IPS-15b (cell line): Measurements from ENCODE around the gene ABHD5.

ENCODE experiments used
- H3K27me3 ChIP-seq: one replicate; pipeline ENCODE4 v1.6.1; 2013; ENCODE audit warnings: low read length; ENCODE audit not compliant: control insufficient read depth, insufficient read depth
- H3K36me3 ChIP-seq: one replicate; pipeline ENCODE4 v1.6.1; 2013; ENCODE audit warnings: low read length; ENCODE audit not compliant: control insufficient read depth, insufficient read depth
- H3K4me1 ChIP-seq: one replicate; pipeline ENCODE4 v1.6.1; 2013; ENCODE audit warnings: mild to moderate bottlenecking, low read length; ENCODE audit not compliant: control insufficient read depth, insufficient read depth
- H3K4me3 ChIP-seq: one replicate; pipeline ENCODE4 v1.5.1; 2013; ENCODE audit warnings: low read depth, low read length
- H3K9ac ChIP-seq: one replicate; pipeline ENCODE4 v1.6.1; 2013; ENCODE audit warnings: low read depth, mild to moderate bottlenecking, low read length
- H3K9me3 ChIP-seq: one replicate; pipeline ENCODE4 v1.6.1; 2013; ENCODE audit warnings: mild to moderate bottlenecking, low read length; ENCODE audit not compliant: control insufficient read depth, insufficient read depth

Gene ABHD5

GRCh38 chr3:43728476-43728875 lies 37.7 kb downstream of the ABHD5 start:
- Histone ChIP-seq H3K9ac (no peak overlapping the region), H3K36me3 (no peaks in the 10 kb centered on the region), H3K4me1 (peaks cover 6% of the 10 kb centered on the region), H3K4me3 (no peak overlapping the region), H3K9me3 (no peaks in the 10 kb centered on the region), H3K27me3 (no peaks in the 10 kb centered on the region)

GRCh38 chr3:43728947-43729346 lies 38.2 kb downstream of the ABHD5 start:
- no peaks in the 10 kb centered on the region for H3K36me3 ChIP-seq
- H3K9ac ChIP-seq = no peak overlapping the region
- peaks cover 11% of the 10 kb centered on the region for H3K4me1 ChIP-seq
- H3K4me3 ChIP-seq = no peak overlapping the region
- no peaks in the 10 kb centered on the region for H3K9me3 ChIP-seq
- H3K27me3 ChIP-seq = no peaks in the 10 kb centered on the region

GRCh38 chr3:43729707-43730414 lies 39.1 kb downstream of the ABHD5 start:
- Histone ChIP-seq H3K4me3 (no peak overlapping the region), H3K36me3 (no peaks in the 10 kb centered on the region), H3K27me3 (no peaks in the 10 kb centered on the region)

GRCh38 chr3:43732747-43733425 lies 42.1 kb downstream of the ABHD5 start:
- Histone ChIP-seq H3K27me3 (no peaks in the 10 kb centered on the region), H3K4me1 (peaks cover 11% of the 10 kb centered on the region), H3K4me3 (no peak overlapping the region), H3K9me3 (no peaks in the 10 kb centered on the region), H3K36me3 (no peaks in the 10 kb centered on the region), H3K9ac (no peak overlapping the region)

More at GRCh38 chr3:43729707-43730414, 39.1 kb downstream of the ABHD5 start:
- H3K9ac ChIP-seq = no peak overlapping the region
- H3K9me3 ChIP-seq = no peaks in the 10 kb centered on the region
- peaks cover 11% of the 10 kb centered on the region for H3K4me1 ChIP-seq

GRCh38 chr3:43733459-43734384 lies 43.0 kb downstream of the ABHD5 start:
- Histone ChIP-seq H3K4me1 (peaks cover 11% of the 10 kb centered on the region), H3K36me3 (no peaks in the 10 kb centered on the region), H3K27me3 (no peaks in the 10 kb centered on the region), H3K4me3 (no peak overlapping the region), H3K9ac (no peak overlapping the region), H3K9me3 (no peaks in the 10 kb centered on the region)

GRCh38 chr3:43734685-43735084 lies 43.9 kb downstream of the ABHD5 start:
- Histone ChIP-seq H3K4me1 (peaks cover 11% of the 10 kb centered on the region), H3K9ac (no peak overlapping the region), H3K27me3 (no peaks in the 10 kb centered on the region)

GRCh38 chr3:43735618-43736017 lies 44.9 kb downstream of the ABHD5 start:
- H3K4me3 ChIP-seq = no peak overlapping the region
- no peaks in the 10 kb centered on the region for H3K9me3 ChIP-seq
- H3K27me3 ChIP-seq = no peaks in the 10 kb centered on the region
- no peaks in the 10 kb centered on the region for H3K36me3 ChIP-seq
- H3K9ac ChIP-seq = no peak overlapping the region
- H3K4me1 ChIP-seq = peaks cover 11% of the 10 kb centered on the region

More at GRCh38 chr3:43734685-43735084, 43.9 kb downstream of the ABHD5 start:
- H3K36me3 ChIP-seq = no peaks in the 10 kb centered on the region
- no peaks in the 10 kb centered on the region for H3K9me3 ChIP-seq
- H3K4me3 ChIP-seq = no peak overlapping the region

- Histone ChIP-seq H3K9ac (no peak overlapping the region), H3K4me3 (no peak overlapping the region), H3K36me3 (no peaks in the 10 kb centered on the region), H3K27me3 (no peaks in the 10 kb centered on the region), H3K4me1 (peaks cover 11% of the 10 kb centered on the region), H3K9me3 (no peaks in the 10 kb centered on the region)
Observed at GRCh38 chr3:43736558-43737440, 46.1 kb downstream of the ABHD5 start.

GRCh38 chr3:43738305-43738704 lies 47.6 kb downstream of the ABHD5 start:
- Histone ChIP-seq H3K27me3 (no peaks in the 10 kb centered on the region), H3K4me3 (no peak overlapping the region), H3K4me1 (peaks cover 7% of the 10 kb centered on the region), H3K9me3 (no peaks in the 10 kb centered on the region), H3K9ac (no peak overlapping the region), H3K36me3 (no peaks in the 10 kb centered on the region)

GRCh38 chr3:43742920-43743319 lies 52.2 kb downstream of the ABHD5 start:
- no peak overlapping the region for H3K4me3 ChIP-seq
- no peaks in the 10 kb centered on the region for H3K27me3 ChIP-seq
- no peaks in the 10 kb centered on the region for H3K9me3 ChIP-seq
- no peak overlapping the region for H3K9ac ChIP-seq
- no peaks in the 10 kb centered on the region for H3K36me3 ChIP-seq
- H3K4me1 ChIP-seq = no peaks in the 10 kb centered on the region

- H3K4me3 ChIP-seq = no peak overlapping the region
- no peaks in the 10 kb centered on the region for H3K36me3 ChIP-seq
- H3K9me3 ChIP-seq = no peaks in the 10 kb centered on the region
- peaks cover 3% of the 10 kb centered on the region for H3K4me1 ChIP-seq
- H3K27me3 ChIP-seq = no peaks in the 10 kb centered on the region
- no peak overlapping the region for H3K9ac ChIP-seq
Observed at GRCh38 chr3:43747641-43748040, 56.9 kb downstream of the ABHD5 start.
